Activated T-cell treated with anti-CD3 and anti-CD28 coated beads for 48 hours (primary cell): Measurements from ENCODE around the gene SCIMP.
"Not testable (repeated sequence)": the region's sequence is repeated elsewhere in the genome, so short reads cannot be mapped to it uniquely, and the experiment has no call there.

Experiments used
- DNase-seq: peaks from one replicate; pipeline ENCODE4 v3.0.0-alpha.2; 2020; ENCODE audit warnings: low read depth

SCIMP gene

DNA sequence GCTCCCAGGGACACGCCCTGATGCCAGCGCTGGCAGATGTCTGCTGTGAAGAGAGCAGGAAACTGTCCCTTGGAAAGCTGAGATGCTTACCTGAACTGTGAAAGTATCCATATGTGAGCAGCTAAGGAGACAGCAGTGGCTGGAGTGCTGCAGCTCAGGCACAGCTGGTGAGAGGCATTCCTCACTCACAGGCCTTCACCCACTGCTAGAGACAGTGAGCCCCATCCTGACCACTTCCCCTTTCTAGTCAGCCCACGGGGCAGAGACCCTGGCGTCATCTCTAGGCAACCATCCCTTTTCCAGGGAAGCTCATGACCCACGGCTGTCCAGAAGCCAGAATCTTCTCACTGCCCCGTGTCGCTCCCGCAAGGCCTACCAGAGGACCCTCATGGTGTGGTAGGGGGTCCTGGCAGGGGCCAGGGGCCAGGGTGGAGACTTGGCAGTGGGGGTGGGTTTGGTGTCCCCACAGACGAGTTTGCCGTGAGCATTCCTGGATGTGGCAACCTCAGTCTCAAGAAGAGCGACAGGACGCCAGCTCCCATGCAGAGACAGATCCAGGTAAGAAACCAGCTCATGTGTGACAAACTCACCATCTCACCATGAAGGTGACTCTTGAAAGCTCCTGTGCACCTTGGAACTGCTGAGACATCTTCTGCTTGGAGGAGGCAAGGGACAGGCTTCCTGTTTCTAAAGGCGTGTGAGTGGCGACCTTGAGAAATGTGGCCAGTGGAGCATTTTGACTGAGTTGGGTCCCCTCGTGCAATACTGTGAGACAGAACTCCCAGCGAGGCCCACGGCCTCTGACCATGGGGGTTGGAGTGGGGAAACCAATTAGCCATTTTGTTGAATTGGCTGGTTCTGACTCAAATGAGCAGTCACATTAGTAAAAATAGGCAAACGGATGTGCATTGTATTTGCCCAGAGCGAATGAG is at the start of gene SCIMP:
TSS of gene SCIMP (minus strand) at position 216 of the 932 bp plus-strand sequence. CDS start at position 111, 105 bp downstream.
- DNase-seq, result no peak

DNA sequence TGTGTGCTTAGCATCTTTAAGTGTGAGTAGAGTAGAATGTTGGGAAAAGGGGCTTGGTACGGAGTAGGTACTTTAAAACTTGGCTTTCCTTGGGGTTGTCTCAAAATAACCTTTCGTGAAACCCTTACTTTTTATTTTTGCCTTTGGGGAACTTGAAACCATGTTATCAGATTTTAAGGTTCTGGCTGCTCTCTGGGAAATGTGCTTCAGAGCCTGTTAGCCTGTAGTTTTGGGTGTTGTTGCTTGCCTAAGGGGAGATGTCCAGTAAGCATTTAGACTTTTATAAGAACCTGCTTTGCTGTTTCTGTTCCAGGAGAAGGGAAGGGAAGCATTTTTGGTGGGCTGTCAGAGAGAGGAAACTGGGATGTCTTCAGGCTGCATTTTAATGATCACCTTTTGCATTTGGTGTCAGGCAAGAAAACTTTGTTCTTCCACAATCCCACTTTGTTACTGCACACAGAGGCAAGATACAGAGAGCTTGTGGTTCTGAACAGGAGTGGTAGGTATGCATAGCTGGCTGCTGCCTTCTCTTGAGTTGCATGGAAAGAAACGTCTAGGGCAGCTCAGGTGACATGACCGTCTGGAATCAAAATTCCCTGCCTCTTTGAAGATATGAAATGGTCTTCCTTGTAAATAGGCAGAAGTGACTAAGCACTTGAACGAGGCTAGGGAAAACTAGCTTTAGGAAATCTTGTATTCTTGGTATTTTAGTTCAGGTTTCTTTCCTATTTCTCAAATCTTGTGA is 49.1 kb upstream of the SCIMP start:
- DNase-seq, result no peak

DNA sequence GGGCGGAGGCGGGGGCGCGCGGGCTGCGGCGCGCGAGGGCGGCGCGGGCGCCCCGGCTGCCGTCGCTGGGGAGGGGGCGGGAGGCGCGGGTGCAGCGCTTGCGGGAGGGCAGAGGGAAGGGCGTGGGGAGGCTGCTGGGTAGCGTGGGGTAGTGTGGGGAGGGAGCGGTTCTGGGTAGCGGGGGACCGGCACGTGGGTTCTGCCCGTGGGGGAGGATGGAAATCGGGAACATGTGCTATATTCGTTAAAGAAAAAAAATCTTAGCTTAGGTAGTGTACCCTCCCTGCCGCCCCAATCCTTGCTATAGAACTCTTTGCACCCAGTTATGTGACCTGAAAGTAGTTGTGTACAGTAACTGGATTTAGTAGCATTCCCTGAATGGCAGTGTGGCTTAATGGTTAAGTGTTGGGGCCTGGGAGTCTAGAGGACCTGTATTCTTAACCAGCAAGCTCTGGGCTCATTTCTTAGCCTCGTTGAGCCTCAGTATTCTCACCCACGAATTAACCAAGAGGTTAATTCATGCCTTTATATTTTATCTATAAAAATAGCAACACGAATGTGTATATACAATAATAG is 48.1 kb upstream of the SCIMP start:
- DNase-seq, result no peak

DNA sequence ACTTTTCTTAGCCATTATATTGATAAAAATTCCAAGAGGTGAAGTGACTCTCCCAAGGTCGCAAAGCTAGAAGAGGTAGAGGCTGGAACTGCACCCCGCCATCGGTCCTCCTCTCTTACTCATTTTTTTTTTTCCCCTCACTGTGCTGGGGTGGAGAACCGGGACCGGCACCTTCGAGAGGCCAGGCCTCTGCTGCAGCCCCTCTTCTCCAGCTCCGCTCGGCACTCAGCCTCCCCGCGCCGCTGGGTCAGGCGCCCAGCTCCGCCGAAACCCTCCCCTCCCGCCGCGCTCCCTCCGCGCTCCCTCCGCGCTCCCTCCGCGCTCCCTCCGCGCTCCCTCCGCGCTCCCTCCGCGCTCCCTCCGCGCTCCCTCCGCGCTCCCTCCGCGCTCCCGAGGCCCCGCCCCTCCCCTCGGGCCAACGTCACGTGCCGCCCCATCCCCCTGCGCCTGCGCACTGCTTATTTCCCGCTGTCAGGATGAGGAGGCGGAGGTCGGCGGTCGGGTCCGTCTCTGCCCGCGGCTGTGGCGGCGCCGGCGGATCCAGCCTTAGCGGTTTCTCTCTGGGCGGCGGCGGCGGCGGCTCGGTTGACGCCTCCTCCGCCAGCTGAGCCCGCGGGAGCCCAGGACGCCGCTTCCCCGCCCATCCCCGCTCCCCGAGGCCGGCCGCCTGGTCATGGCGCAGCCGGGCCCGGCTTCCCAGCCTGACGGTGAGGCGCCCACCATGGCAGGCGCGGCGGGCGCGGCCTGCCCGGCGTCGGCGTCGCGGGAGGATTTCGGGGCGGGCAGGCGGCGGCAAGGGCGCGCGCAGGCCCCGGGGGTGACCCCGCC is 47.4 kb upstream of the SCIMP start, which contains the start of gene RABEP1:
TSS of gene RABEP1 (plus strand) at position 471 of the 828 bp plus-strand sequence. CDS start at position 674, 203 bp downstream.
- peak; percentile 90 for DNase-seq

GRCh38 chr17:5272322-5272721 is 37.7 kb upstream of the SCIMP start:
- peak; percentile 31 for DNase-seq

DNA sequence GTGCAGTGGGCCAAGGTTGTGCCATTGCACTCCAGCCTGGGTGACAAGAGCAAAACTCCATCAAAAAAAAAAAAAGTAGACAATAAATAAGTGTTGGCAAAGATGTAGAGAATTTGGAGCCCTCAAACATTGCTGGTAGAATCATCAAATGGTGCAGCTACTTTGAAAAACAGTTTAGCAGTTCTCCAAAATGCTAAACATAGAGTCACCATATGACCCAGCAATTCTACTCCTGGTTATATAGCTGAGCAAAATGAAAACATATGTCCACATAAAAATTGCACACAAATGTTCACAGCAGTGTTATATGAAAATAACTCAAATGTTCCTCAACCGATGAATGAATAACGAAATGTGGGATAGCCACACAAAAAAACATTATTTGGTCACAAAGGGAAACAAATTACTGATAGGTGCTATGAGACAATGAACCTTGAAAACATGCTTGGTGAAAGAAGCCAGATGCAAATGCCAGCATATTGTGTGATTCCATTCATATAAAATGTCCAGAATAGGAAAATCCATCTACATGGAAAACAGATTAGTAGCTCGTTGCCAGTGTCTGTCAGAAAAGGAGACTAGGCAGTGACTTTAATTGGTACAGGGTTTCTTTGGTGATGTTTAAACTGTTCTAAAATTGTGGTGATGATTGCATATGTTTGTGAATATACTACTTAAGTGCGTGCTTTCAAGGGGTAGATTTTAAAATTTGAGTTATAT is 34.7 kb upstream of the SCIMP start:
- DNase-seq, result no peak

GRCh38 chr17:5264893-5265292 is 30.2 kb upstream of the SCIMP start:
- DNase-seq, result no peak

- DNase-seq, result no peak
These were observed 28.8 kb upstream of the SCIMP start for GRCh38 chr17:5263441-5263840.

DNA sequence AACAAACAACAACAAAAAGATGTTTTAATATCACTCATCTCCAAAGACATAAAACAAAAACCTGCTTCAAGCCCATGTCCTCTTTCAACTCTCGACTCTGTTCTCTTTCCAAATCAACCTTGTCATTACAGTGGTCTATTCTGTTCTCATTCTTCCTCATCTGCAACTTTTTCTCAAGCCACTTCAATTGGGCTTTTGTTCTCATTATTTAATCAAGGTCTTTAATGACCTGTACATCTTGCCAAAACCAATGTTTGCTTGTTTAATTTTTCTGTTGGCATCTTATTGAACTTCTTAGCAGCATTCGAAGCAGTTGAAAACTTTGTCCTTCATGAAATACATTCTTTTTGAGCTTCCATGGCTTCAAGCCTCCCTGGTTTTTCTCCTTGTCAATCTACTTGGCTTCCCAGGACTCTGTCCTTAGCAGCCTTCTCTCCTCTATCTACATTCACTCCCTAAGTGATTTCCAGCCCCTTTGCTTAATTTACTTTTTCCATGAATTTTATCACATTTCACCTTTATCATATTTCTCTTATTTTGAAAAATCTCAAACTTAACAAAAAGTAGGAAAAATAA is 27.8 kb upstream of the SCIMP start:
- no peak for DNase-seq

DNA sequence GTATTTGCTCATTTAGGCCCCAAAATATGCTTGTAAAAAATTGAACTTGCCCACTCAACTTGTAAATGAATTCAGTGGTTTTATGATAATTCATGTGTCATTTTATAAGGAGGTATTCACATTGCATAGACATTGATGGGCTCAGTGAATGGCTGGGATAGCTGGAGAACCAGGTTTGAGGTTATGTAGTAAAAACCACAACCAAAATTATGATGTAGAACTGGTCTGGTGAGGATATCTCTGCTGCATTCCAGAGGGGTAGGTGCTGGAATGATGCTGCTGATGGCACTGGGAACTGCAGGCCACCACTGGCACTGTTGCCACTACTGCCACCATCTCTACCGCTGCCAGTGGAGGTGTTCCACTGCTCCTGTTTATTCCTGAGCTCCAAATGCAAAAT is 25.9 kb upstream of the SCIMP start:
- DNase-seq, result no peak

DNA sequence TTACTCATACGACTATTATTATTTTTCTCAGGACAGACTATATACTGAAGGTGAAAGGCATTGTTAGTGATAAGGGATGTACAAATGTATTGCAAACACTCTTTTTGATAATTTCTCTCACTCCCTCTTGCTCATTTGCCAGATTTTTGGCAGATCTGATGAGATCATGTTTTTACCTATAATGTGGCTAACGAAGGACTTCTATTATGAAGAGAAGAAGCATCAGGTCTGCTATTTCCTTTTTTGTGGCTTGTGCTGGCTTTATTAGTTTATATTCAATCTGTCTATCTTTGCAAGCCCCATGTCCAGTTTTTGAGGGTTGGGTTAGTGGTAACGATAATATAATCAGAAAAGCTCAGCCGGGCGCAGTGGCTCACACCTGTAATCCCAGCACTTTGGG is 22.5 kb upstream of the SCIMP start:
- DNase-seq, result no peak

- DNase-seq, result no peak
These were observed 20.4 kb upstream of the SCIMP start for GRCh38 chr17:5254903-5255521.

DNA sequence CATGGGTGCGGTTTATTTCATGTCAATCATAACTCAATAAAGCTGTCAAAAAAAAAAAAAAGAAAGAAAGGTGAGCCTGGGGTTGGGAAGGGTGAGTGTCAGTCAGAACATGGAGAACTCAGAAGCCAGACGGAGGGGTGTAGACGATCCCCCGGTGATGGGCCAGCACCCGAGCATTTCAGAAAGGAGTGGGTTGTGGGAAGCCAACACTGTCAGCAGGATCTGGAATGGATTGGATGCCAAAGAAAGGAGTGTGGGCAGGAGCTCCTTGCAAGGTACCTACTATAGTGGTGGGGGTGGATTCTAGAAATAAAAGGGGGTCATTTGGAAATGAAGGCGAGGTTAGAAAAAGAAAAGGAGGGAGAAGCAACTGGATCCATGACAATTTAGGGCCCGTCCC is 19.8 kb upstream of the SCIMP start:
- DNase-seq, result no peak

DNA sequence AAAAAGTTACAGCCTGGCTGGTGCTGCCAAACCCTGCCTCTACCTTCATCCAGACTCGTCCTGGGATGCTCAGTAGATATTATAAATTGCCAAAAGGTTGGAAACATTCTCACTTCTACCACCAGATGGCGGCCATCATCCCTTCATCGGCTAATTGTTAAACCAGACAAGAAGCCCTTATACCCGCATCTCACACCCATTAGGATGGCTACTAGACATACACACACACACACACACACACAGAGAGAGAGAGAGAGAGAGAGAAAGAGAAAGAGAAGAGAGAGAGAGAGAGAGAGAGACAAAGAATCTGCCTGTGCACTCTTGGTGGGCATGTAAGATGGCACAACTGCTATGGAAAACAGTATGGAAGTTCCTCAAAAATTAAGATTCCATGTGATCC is 15.0 kb upstream of the SCIMP start:
- peak; percentile 39 for DNase-seq

DNA sequence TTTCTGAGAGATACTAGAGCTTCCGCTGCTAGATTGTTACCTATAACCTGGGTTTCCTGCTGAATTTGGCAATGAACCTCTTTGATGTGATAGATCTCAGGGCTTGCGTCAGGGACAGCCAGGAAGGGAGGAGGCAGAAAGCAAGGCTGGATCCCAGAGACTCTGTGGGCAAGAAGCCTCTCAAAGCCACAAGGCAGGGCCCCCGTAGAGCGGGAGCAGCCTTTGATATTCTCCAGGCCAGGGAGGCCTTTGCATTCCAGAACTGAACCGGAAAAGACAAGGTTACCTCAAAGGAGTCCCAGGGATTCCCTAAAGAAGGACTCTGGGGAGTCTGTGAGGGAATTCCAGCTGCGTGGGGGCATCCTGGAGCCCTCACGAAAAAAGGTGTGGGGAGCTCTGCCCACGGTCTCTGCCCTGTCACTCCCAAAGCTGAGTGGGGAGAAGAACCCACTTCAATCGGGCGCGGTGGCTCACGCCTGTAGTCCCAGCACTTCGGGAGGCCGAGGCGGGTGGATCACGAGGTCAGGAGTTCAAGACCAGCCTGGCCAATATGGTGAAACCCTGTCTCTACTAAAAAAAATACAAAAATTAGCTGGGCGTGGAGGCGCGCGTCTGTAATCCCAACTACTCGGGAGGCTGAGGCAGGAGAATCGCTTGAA is 14.3 kb upstream of the SCIMP start:
- no peak for DNase-seq

GRCh38 chr17:5247621-5248020 is 13.0 kb upstream of the SCIMP start:
- no peak for DNase-seq

GRCh38 chr17:5241861-5242671 is 7.4 kb upstream of the SCIMP start:
- DNase-seq, result no peak

- not testable (repeated sequence) for DNase-seq
These were observed 5.1 kb upstream of the SCIMP start for GRCh38 chr17:5239769-5240168.

GRCh38 chr17:5238333-5238732 is 3.7 kb upstream of the SCIMP start:
- no peak for DNase-seq
